Measurements from ENCODE around the gene OTX1.

The OTX1 gene

DNA sequence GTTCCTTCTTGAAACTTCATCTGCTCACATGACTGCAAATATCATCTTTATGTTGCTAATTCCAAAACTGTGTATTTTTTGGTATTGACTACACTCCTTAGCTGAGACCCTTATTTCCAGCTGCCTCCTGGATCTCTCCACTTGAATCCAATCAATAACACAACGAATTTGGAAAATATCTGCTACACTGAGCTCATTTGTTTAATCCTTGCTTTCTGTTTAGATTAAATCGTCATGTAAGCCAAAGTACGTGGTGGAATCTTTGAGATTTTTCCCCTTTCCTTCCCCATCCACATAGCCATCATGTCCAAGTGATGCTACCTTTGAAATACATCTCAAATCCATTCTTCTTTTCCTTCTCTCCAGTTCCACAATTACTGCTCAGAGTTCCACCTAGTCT lies 15.6 kb downstream of the OTX1 start:
- TF ChIP-seq FOXP2 (optimal IDR thresholded peaks at IDR 0.05; ENCODE audit: borderline replicate concordance, extremely low read depth, extremely low read length, insufficient read depth) (no peak), SIN3A (IDR thresholded peaks at IDR 0.05; ENCODE audit: borderline replicate concordance, insufficient read depth, low read length) (no peak), TAF1 (IDR thresholded peaks at IDR 0.05; ENCODE audit: borderline replicate concordance, insufficient read depth, low read length) (no peak), POLR2AphosphoS5 (IDR thresholded peaks at IDR 0.05; ENCODE audit: low read depth, low read length) (no peak)
- TF ChIP-seq, protein P1, sequence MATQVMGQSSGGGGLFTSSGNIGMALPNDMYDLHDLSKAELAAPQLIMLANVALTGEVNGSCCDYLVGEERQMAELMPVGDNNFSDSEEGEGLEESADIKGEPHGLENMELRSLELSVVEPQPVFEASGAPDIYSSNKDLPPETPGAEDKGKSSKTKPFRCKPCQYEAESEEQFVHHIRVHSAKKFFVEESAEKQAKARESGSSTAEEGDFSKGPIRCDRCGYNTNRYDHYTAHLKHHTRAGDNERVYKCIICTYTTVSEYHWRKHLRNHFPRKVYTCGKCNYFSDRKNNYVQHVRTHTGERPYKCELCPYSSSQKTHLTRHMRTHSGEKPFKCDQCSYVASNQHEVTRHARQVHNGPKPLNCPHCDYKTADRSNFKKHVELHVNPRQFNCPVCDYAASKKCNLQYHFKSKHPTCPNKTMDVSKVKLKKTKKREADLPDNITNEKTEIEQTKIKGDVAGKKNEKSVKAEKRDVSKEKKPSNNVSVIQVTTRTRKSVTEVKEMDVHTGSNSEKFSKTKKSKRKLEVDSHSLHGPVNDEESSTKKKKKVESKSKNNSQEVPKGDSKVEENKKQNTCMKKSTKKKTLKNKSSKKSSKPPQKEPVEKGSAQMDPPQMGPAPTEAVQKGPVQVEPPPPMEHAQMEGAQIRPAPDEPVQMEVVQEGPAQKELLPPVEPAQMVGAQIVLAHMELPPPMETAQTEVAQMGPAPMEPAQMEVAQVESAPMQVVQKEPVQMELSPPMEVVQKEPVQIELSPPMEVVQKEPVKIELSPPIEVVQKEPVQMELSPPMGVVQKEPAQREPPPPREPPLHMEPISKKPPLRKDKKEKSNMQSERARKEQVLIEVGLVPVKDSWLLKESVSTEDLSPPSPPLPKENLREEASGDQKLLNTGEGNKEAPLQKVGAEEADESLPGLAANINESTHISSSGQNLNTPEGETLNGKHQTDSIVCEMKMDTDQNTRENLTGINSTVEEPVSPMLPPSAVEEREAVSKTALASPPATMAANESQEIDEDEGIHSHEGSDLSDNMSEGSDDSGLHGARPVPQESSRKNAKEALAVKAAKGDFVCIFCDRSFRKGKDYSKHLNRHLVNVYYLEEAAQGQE (IDR thresholded peaks at IDR 0.05; ENCODE audit: insufficient read depth in 1 of 2, low read depth in 2 of 2, low read length in 2 of 2), result no peak

DNA sequence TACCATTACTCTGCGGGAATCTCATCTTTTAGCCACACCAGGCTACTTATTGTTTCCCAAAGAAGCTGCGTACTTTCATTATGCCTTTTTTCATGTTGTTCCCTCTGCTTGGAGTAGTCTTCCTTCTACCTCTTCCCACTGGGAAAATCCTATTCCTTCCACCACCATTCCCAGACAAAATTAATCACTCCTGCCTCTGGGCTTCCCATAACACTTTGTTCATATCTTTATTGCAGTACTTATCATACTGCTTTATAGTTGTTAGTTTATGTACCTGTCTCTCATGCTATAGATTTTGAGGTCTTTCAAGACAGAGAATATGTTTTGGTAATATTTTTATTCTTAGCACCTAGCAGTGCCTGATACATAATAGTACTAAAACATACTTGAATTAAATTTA lies 16.2 kb downstream of the OTX1 start:
- TF ChIP-seq SIN3A (IDR thresholded peaks at IDR 0.05; ENCODE audit: borderline replicate concordance, insufficient read depth, low read length) (no peak), POLR2AphosphoS5 (IDR thresholded peaks at IDR 0.05; ENCODE audit: low read depth, low read length) (no peak), TAF1 (IDR thresholded peaks at IDR 0.05; ENCODE audit: borderline replicate concordance, insufficient read depth, low read length) (no peak), FOXP2 (optimal IDR thresholded peaks at IDR 0.05; ENCODE audit: borderline replicate concordance, extremely low read depth, extremely low read length, insufficient read depth) (no peak)
- TF ChIP-seq, protein P1 (IDR thresholded peaks at IDR 0.05; ENCODE audit: insufficient read depth in 1 of 2, low read depth in 2 of 2, low read length in 2 of 2), result no peak

DNA sequence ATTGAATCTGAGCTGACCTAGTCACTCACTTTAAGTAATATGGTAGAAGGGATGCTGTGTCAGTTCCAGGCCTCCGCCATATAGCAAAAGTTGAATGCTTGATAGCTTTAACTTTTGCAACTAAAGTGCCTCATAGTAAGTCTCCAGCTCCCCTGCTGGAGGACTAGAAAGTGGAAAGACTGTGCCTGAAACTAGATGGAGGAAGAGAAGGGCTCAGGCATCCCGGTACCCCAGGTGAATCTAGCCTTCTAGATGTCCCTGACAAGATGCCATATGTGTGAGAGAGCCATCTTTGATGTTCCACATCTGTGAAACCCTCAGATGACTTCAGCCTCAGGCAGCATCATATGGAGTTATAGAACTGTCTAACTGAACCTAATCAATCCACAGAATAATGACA lies 21.0 kb downstream of the OTX1 start:
- TF ChIP-seq, protein P1 (IDR thresholded peaks at IDR 0.05; ENCODE audit: insufficient read depth in 1 of 2, low read depth in 2 of 2, low read length in 2 of 2), result no peak
- TF ChIP-seq FOXP2 (optimal IDR thresholded peaks at IDR 0.05; ENCODE audit: borderline replicate concordance, extremely low read depth, extremely low read length, insufficient read depth), result no peak

DNA sequence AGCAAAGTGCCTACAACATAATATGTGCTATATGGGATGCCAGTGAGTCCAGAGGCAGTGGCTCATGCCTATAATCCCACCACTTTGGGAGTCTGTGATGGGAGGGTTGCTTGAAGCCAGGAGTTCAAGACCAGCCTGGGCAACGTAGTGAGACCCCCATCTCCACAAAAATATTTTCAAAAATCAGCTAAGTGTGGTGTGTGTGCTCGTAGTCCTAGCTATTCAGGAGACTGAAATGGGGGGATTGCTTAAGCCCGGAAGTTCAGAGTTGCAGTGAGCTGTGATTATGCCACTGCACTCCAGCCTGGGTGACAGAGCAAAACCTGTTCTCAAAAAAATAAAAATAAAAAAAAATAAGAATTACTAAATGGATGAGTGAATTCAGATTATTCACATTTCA lies 23.4 kb downstream of the OTX1 start:
- TF ChIP-seq TAF1 (IDR thresholded peaks at IDR 0.05; ENCODE audit: borderline replicate concordance, insufficient read depth, low read length), result no peak
- TF ChIP-seq, protein P1 (IDR thresholded peaks at IDR 0.05; ENCODE audit: insufficient read depth in 1 of 2, low read depth in 2 of 2, low read length in 2 of 2), result no peak
- no peak for TF ChIP-seq FOXP2 (optimal IDR thresholded peaks at IDR 0.05; ENCODE audit: borderline replicate concordance, extremely low read depth, extremely low read length, insufficient read depth)
- TF ChIP-seq POLR2AphosphoS5 (IDR thresholded peaks at IDR 0.05; ENCODE audit: low read depth, low read length), result no peak
- TF ChIP-seq SIN3A (IDR thresholded peaks at IDR 0.05; ENCODE audit: borderline replicate concordance, insufficient read depth, low read length), result no peak

Data from PFSK-1 (cell line).